ENCODE data around the gene USHBP1. TPM values are rescaled to one million over a fixed set of nuclear protein-coding genes. Genes with fewer than 3 reads are reported as not detected.

USHBP1 gene
- polyA plus RNA-seq, 2 of the 4 experiments (the other 2 are of a cell fraction) = 0.03 TPM; not detected in 1

DNA sequence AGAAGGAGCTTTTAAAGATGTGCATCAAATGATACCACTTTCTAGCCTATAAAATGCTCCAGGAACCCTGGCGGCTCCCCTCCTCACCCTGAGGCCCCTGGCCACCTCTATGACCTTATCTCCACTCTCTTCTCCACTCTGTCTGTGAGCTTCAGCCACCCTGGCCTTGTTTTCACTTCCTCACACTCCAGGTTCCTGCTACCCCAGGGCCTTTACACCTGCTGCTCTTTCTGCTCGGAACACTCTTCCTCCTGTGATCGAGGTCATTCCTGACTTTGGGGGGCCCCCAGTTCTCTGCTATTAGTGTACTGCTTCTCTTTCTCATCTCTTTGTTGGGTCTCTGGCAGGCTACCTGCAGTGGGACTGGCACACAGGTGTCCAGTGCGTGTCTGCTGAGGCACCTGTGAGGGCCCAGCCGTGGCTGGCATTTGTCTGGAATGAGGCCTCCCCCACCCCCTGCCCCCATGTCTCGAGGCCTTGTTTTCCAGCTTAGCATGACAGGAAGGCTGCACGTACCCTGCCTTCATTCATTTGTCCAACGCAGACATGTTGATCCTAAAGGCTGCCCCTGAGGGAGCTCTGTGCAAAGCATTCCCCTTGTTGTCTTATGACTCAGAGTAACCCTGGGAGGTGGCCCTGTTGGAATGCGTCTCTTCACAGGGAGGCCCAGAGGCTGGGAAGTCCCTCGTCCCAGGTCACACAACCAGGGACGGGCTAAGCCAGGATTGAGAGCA, 47.1 kb upstream of the USHBP1 start:
- WGBS (ENCODE audit: missing lambda C conversion rate) = 21% methylated on average over 8 of the region's 11 CpGs
- ChIA-PET POLR2A (interaction anchor here (0.9 to 1.4 kb wide), 3 partner anchors 22 to 652 kb away, joined by 3 to 4 read pairs (median 4); partner anchors contain the start of gene BABAM1), CTCF (interaction anchor here (0.9 kb wide), 1 partner anchor 9 kb away, joined by 3 read pairs; no protein-coding TSS in a partner anchor)
- peak overlapping the region; percentile 32 for H3K4me3 ChIP-seq
- H3K27ac ChIP-seq = peak overlapping the region; percentile 84 to 94
- DNase-seq (ENCODE audit: low read depth in 1 of 2, low spot score in 1 of 2) (peak; percentile 73 to 85), ATAC-seq (peak; percentile 62 to 70), FAIRE-seq (peak; percentile 82)
- TF ChIP-seq GATA3 (IDR thresholded peaks at IDR 0.05; ENCODE audit: borderline replicate concordance) (no peak), KDM1A (IDR thresholded peaks at IDR 0.05; ENCODE audit: low read depth) (0 out of 2 replicates have a peak, but pooled peaks have one; percentile 26), ESRRA (IDR thresholded peaks at IDR 0.05; ENCODE audit: borderline replicate concordance, low read length) (no peak), JUN (IDR thresholded peaks at IDR 0.05) (peak in 1 of 2 experiments; percentile 30; a peak in 1 of 5 replicates), FOSL2 (IDR thresholded peaks at IDR 0.05) (no peak), FOSL2 (CRISPR knock-in tag; IDR thresholded peaks at IDR 0.05) (peak; percentile 78), CBX8 (IDR thresholded peaks at IDR 0.05) (no peak)
- TF ChIP-seq, protein P1, sequence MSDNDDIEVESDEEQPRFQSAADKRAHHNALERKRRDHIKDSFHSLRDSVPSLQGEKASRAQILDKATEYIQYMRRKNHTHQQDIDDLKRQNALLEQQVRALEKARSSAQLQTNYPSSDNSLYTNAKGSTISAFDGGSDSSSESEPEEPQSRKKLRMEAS (IDR thresholded peaks at IDR 0.05) = peak; percentile 55; the same call in 1 of the 2 replicates
- peak overlapping the region; percentile 97 for H3K4me2 ChIP-seq
- H3K9me3 ChIP-seq = no peaks in the 10 kb centered on the region
- H3K4me1 ChIP-seq = peaks cover 33% of the 10 kb centered on the region

DNA sequence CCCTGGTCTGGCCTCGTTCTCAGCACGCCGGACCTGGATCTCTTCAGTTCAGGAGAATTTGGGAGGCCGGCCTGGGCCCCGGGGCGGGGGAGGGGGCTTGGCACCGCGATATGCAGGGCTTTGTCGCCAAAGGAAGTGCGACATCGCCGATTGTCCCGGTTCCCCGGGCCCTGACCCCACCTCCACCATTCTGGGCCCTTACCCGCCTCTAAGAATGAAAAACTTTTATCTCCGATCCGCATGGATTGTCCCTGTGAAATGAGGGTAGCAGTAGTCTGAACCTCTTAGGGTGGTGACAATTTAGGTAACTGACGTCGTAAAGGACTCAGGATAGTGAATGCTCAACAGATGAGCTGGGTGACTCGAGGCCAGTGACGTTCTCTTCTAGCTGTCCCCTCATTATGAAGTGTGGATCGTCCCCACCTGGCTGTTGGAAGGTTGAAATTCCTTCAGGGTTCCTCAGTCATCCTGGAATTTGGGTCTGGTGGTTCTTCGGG, 45.5 kb upstream of the USHBP1 start:
- H3K4me1 ChIP-seq = peaks cover 33% of the 10 kb centered on the region
- no peaks in the 10 kb centered on the region for H3K9me3 ChIP-seq
- DNase-seq (ENCODE audit: low read depth in 1 of 2, low spot score in 1 of 2) (no peak), FAIRE-seq (no peak), ATAC-seq (no peak)
- CTCF ChIA-PET = interaction anchor here (2.9 to 8.7 kb wide), 2 partner anchors 17 to 23 kb away, joined by 9 to 98 read pairs; no protein-coding TSS in a partner anchor
- peak overlapping the region; percentile 65 for H3K4me3 ChIP-seq
- WGBS (ENCODE audit: missing lambda C conversion rate) = 3% methylated on average over 14 of the region's 23 CpGs
- TF ChIP-seq JUN (IDR thresholded peaks at IDR 0.05) (0 out of 5 replicates have a peak, but pooled peaks of 1 of the 2 experiments have one; percentile 3), ZSCAN20 (CRISPR knock-in tag; IDR thresholded peaks at IDR 0.05) (no peak)
- peak overlapping the region; percentile 85 to 94 for H3K27ac ChIP-seq
- POLR2A ChIA-PET = no interaction called here
- peak overlapping the region; percentile 97 for H3K4me2 ChIP-seq

DNA sequence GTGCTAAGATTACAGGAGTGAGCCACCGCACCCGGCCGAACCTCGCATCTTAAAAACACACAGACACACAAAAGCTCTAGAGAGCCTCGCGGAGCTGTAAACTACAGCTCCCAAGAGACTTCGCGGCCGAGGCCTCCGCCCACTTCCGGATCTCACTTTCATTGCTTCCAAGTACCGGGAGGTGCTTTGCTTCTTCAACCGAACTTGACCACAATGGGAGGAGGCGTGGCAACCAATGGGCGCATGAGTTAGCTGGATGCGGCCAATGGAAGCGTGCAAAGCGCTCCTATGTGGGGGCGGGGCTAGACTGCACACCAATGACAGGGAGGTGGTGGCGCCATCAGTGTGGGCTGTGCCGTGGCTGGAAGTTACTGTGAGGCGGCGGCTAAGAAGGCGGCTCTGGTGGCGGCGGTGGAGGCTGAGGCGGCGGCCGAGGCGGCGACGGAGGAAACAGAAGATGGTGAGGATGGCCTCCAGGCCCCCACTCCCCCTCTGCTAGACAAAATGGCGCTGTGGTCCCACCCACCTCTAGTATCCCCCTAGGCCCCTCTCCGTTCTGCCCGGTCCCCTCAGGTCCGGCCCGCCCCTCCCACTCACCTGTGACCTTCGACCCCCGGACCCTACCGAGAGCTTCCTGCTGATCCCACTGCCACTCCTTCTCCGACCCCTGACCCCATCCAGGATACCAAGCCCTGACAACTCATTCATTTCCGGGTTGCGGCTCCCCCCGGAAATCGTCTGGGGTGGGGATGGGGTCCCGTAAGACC, 44.8 kb upstream of the USHBP1 start, which contains the start of gene DDA1:
TSS of gene DDA1 (plus strand) at position 366 of the 767 bp plus-strand sequence. CDS start at position 458, 92 bp downstream.
- POLR2A ChIA-PET = interaction anchor here (0.7 to 1.0 kb wide), 6 partner anchors 8 to 63 kb away, joined by 3 to 6 read pairs (median 4); partner anchors contain the start of genes ANO8 and NR2F6
- DNase-seq (ENCODE audit: low read depth in 1 of 2, low spot score in 1 of 2) (peak; percentile 95 to 99), FAIRE-seq (peak; percentile 98), ATAC-seq (peak; percentile 70 to 84)
- under 1% methylated on average over 26 of the region's 46 CpGs for WGBS (ENCODE audit: missing lambda C conversion rate)
- peak within 1 kb of the TSS; percentile 85 to 94 for H3K27ac ChIP-seq
- CTCF ChIA-PET = interaction anchor here (1.3 to 8.7 kb wide), 3 partner anchors 16 to 112 kb away, joined by 3 to 98 read pairs (median 9); no protein-coding TSS in a partner anchor
- H3K4me2 ChIP-seq = peak within 1 kb of the TSS; percentile 97
- TF ChIP-seq JUN (IDR thresholded peaks at IDR 0.05) = peak in 1 of 2 experiments; percentile 58; a peak in 2 of 5 replicates
- TF ChIP-seq POLR2A (IDR thresholded peaks at IDR 0.05; ENCODE audit: low read length) = peak; percentile 31; the same call in 1 of the 2 replicates
- TF ChIP-seq HEYL (CRISPR knock-in tag; IDR thresholded peaks at IDR 0.05) = no peak
- TF ChIP-seq MAFK (IDR thresholded peaks at IDR 0.05; ENCODE audit: partially characterized antibody) = no peak
- TF ChIP-seq, protein P2, sequence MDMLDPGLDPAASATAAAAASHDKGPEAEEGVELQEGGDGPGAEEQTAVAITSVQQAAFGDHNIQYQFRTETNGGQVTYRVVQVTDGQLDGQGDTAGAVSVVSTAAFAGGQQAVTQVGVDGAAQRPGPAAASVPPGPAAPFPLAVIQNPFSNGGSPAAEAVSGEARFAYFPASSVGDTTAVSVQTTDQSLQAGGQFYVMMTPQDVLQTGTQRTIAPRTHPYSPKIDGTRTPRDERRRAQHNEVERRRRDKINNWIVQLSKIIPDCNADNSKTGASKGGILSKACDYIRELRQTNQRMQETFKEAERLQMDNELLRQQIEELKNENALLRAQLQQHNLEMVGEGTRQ (IDR thresholded peaks at IDR 0.05) = no peak
- TF ChIP-seq, protein P3, sequence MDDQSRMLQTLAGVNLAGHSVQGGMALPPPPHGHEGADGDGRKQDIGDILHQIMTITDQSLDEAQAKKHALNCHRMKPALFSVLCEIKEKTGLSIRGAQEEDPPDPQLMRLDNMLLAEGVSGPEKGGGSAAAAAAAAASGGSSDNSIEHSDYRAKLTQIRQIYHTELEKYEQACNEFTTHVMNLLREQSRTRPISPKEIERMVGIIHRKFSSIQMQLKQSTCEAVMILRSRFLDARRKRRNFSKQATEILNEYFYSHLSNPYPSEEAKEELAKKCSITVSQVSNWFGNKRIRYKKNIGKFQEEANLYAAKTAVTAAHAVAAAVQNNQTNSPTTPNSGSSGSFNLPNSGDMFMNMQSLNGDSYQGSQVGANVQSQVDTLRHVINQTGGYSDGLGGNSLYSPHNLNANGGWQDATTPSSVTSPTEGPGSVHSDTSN (IDR thresholded peaks at IDR 0.05) = peak; percentile 85
- TF ChIP-seq ZNF302 (CRISPR knock-in tag; IDR thresholded peaks at IDR 0.05) = no peak
- TF ChIP-seq, protein P1 (IDR thresholded peaks at IDR 0.05) = 0 out of 2 replicates have a peak, but pooled peaks have one; percentile 20
- peak; percentile 58; the same call in 1 of the 2 replicates for TF ChIP-seq KDM5A (IDR thresholded peaks at IDR 0.05)
- TF ChIP-seq TP53 (CRISPR knock-in tag; IDR thresholded peaks at IDR 0.05) = no peak
- TF ChIP-seq CBX2 (IDR thresholded peaks at IDR 0.05; ENCODE audit: borderline replicate concordance, low read depth) = no peak
- no peaks in the 10 kb centered on the region for H3K9me3 ChIP-seq
- peak within 1 kb of the TSS; percentile 65 for H3K4me3 ChIP-seq
- peaks cover 39% of the 10 kb centered on the region for H3K4me1 ChIP-seq
